A549 treated with AZD9567 at 1 μM for 4 hours (cell line): ENCODE results near the gene SASH1. TPM values are rescaled to one million over a fixed set of nuclear protein-coding genes. Genes with fewer than 3 reads are reported as not detected.

Source experiments
- total RNA-seq: library from RNA; stranded (reverse); fragments of 200-300 nt; extraction: Qiagen RNA extraction; gene quantifications from 5 replicates; pipeline ENCODE4 v1.2.3, GENCODE V29; 2022; ENCODE audit not compliant: insufficient read depth

The SASH1 gene
- total RNA-seq, result 1.7 to 2.6 TPM (median 2.3 TPM) in 5 replicates

GRCh38 chr6:148342350-148343046, at the start of gene SASH1:
Gene SASH1, plus strand, starts transcription at chr6:148342838. Its CDS starts 230 bp downstream, at chr6:148343068.

